GM19467 (cell line): Measurements from ENCODE around the gene SCG5.

Experiments used
- ATAC-seq: cut with Tn5 transposase; IDR thresholded peaks from one replicate; pipeline ENCODE4 v1.9.1; 2021; ENCODE audit warnings: mild to moderate bottlenecking, moderate library complexity; ENCODE audit not compliant: unreplicated experiment

The SCG5 gene

GRCh38 chr15:32690941-32691688 lies 49.6 kb downstream of the SCG5 start:
- no peak for ATAC-seq

- ATAC-seq, result no peak
Observed at GRCh38 chr15:32691689-32692038, 50.2 kb downstream of the SCG5 start.

- ATAC-seq, result no peak
Observed at GRCh38 chr15:32692286-32692685, 50.8 kb downstream of the SCG5 start.

DNA sequence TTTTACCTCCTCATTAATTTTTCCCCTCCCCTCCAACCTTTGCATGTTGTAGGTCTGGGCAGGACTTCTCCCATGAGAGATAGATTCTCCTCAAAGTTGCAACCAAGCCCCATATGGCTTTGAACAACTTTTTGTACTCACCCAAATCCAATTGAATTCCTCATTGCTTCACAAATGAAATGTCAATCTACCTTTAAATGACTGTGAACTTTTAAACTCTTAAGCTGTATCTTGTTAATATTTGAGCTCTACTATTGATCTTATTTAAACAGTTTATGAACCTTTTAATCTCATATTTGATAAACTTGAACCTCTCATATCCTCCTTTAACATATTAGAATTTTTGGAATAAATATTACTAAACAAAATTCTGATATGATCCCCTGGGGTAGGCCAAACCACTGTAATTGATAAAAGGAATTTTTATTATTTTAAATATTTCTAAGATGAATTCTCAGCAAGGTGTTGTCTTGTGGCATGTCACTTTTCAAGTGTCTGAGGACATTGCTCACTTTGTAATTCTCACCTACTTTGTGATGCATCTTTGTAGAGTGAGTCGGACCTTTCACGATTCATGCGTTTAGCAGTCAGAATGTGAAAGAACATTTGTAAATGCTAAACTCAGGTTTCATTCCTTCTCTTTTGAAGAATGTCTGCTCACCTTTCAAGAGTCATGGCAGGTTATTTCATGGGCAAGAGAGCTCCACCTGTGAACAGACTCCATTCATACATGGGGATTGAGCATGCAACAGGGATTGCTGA lies 52.9 kb downstream of the SCG5 start:
- ATAC-seq, result no peak

- ATAC-seq, result no peak
Observed at GRCh38 chr15:32698773-32699390, 57.4 kb downstream of the SCG5 start.

GRCh38 chr15:32700501-32701150 lies 59.1 kb downstream of the SCG5 start:
- no peak for ATAC-seq

DNA sequence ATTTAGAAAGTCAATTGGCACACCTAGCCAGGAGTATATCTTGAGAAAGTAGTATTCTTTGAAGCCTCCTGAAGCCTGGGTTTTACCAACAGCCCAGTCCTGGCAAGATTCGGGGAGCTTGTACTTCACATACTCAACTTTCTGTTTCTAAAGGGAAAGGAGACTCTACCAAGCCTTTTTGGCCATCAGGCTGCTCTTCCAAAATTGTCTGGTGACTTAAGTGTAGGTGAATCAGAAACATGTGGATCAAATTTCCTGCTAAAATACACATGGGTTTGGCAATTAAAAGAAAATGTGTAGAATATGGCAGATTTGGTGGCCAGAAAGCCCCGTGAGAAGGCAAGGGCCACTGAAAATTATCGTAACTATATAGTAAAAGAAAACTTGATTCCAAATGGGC lies 60.4 kb downstream of the SCG5 start:
- no peak for ATAC-seq

DNA sequence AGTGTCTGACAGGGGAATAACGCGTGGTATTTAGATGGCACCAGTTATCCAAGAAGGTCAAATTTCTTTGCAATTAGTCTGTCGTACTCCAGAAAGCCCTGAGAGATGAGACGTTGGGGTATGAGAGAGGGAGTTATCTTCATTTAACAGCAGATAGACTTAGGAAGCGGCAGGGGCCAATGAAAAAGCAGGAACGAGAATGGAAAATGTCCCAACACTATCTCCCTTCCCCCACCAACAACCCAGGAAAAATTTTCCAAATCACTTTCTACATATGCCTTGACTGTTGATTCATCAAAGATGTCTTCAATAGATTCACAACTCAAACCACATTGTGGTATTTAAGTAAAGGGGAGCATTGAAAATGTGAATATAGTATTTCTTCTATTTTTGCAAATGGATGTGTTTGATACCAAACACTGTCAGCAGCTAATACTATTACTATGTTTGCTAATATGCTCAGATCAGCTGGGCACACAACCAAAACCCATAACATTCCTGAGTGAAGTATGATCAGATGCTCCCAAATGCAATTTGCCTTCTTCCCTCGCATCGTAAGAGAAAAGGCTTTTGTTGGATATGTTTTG lies 63.0 kb downstream of the SCG5 start:
- no peak for ATAC-seq

- no peak for ATAC-seq
Observed at GRCh38 chr15:32705446-32705845, 63.9 kb downstream of the SCG5 start.

DNA sequence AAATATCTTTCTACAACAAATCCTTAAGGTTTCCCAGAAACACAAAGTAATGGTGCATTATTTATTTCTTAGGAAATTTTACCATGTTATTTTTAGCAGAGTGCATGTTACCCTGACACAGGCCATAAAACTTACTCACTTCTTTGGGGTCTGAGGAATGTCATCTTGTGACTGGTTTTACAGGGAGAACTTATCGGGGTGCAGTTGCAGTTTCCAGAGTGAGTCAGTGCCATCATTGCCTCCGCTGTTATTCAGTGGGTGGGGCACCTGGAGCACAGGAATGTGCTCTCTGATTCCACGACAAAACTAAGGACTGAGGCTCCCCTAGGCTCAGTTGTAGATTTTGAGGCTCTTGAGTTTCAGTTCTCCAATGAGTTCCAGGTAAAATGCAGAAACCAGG lies 65.2 kb downstream of the SCG5 start:
- ATAC-seq, result no peak

- ATAC-seq, result no peak
Observed at GRCh38 chr15:32707436-32707835, 65.9 kb downstream of the SCG5 start.

DNA sequence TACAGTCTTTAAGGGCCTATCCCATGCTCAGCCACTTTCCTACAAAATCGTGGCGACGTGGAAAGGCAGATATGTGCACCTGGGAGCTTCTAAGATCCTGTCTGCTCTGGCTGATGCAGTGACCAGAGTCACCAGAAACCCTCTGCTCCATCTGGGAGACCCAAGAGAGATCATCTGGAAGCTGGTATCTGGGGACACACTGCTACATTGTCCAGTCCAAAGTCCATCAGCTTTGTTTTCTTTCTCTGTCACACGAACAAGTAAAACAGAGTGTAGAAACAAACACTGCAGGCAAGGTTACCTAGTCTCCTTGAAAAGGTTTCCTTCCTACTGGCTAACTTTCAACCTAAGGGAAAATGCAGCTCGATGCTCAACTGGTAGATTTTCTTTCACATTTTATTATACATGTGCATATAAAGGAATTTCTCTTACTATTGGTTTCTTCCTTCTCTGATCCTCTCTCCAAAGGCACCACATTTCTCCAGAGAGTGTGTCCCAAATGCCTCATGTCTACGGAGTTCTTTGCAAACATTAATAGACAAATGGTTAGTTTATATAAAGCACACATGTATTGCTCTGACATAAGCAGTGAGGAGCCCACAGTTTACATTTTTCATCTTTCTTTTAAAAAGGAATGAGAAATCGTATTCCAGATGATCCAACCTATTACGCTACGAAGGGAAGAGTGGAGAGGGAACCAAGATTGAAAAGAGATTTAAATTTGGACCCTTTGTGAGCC lies 68.0 kb downstream of the SCG5 start:
- ATAC-seq, result no peak

- ATAC-seq, result peak; percentile 46
Observed at GRCh38 chr15:32715276-32715675, 73.8 kb downstream of the SCG5 start.

DNA sequence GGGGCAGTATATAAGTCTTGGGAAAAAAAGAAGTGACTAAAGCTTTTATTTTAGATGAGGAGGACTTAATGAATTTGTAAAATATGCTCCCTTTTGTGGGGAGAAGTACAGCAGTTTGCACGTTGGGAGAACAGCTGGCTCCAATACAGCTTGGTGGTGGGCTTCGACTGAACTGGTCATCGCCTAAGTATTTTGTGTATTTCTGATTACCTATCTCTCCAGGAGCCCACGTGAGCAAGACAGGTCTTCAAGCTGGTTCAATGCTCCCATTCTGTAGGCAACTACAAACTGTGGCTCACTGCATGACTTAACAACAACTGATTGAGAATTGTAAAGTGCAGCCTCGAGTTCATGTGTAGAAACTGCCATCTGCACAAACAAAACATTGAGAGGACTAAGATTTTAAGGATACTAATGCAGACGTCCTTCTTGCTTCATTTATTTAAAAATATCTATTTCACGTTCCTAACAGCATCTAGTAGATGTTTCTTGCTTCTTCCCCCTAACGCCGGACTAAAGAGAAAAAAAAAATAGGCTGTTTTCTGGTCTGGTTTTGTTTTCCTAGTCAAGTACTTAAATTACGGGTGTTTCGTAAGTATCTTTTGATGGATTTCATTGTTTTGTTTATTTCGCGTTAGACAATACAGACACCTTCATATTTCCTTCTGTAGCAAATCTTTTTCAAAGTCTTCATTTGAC lies 74.9 kb downstream of the SCG5 start:
- ATAC-seq, result no peak

DNA sequence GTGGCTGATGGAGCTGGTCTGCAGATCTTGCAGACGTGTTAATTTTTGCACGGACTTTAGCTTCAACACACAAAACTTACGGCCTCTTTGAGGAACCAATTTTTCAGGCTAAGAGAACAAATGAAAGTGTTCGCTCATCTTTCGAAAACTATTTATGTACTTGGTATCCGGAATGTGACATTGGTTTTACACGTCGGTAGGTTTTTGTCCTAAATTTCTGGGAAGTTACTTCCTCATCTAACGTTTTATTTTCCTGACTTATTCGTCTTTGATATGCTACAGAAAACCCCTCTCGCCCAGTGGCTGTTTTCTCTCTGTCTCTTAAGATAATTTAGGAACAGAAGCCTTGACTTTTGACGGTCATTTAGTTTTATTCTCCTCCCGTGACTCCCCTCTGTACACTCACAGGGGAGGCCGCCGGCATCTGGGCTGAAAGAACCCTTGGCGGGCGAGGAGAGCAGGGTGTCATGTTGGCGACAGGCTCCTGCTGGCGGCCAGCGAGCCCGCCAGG lies 75.5 kb downstream of the SCG5 start:
- ATAC-seq, result no peak

GRCh38 chr15:32717426-32718226 lies 76.1 kb downstream of the SCG5 start, which contains the start of gene GREM1:
Gene GREM1 (plus strand): TSS chr15:32718004. CDS start chr15:32730691, 12,687 bp downstream.
- ATAC-seq, result no peak

GRCh38 chr15:32718227-32718820 lies 76.8 kb downstream of the SCG5 start:
- ATAC-seq, result no peak
